ENCODE data around the gene DUSP18. TPM values are rescaled to one million over a fixed set of nuclear protein-coding genes. Genes with fewer than 3 reads are reported as not detected.
A peak's percentile ranks its signal among the peaks of the same experiment; 100 is the strongest.
"Not testable (repeated sequence)": the region's sequence is repeated elsewhere in the genome, so short reads cannot be mapped to it uniquely, and the experiment has no call there.

DUSP18 gene
- total RNA-seq, 5 donors from 2014 or later (not counting 1 experiment from before 2014, with no cell fraction given), result 9.4 to 19.4 (median 18.8) TPM

- ChIA-PET POLR2A (no interaction called here), CTCF (no interaction called here)
- Histone ChIP-seq H3K36me3 (ENCODE audit: control insufficient read depth in 2 of 2, extremely low read depth in 1 of 2, insufficient read depth in 1 of 2, low read length in 1 of 2) (no peaks in the 10 kb centered on the region), H3K4me1 (ENCODE audit: control insufficient read depth in 1 of 2, extremely low read depth in 1 of 2, insufficient read depth in 2 of 2, low read length in 2 of 2) (peaks cover 6 to 34% of the 10 kb centered on the region in 2 experiments), H3K27me3 (replicated peaks in 1 of 2; ENCODE audit: control insufficient read depth in 2 of 2, extremely low read depth in 1 of 2, insufficient read depth in 2 of 2, low read length in 1 of 2) (no peaks in the 10 kb centered on the region), H3K4me3 (ENCODE audit: control insufficient read depth in 1 of 2, extremely low read depth in 1 of 2, low read length in 1 of 2) (no peak overlapping the region), H3K9me3 (no peaks in the 10 kb centered on the region), H3K27ac (ENCODE audit: low read length) (no peak overlapping the region)
- H3K4me3 Mint-ChIP-seq, result peak overlapping the region; percentile 28 to 85 (median 45)
- no peaks in the 10 kb centered on the region for H3K27me3 Mint-ChIP-seq
- peaks cover 0 to 4% (median 0%) of the 10 kb centered on the region in 3 donors for H3K9me3 Mint-ChIP-seq
- peaks cover 13 to 24% (median 20%) of the 10 kb centered on the region in 3 donors for H3K4me1 Mint-ChIP-seq
- ATAC-seq (replicated peaks in 1 of 4) (no peak), DNase-seq (no peak)
- H3K36me3 Mint-ChIP-seq, result peaks cover 4% of the 10 kb centered on the region
- WGBS (ENCODE audit: insufficient coverage), result 100% methylated on average over 1 of the region's 1 CpG
- no peak overlapping the region for H3K27ac Mint-ChIP-seq
Measured at GRCh38 chr22:30637701-30638114, 30.0 kb downstream of the DUSP18 start.

DNA sequence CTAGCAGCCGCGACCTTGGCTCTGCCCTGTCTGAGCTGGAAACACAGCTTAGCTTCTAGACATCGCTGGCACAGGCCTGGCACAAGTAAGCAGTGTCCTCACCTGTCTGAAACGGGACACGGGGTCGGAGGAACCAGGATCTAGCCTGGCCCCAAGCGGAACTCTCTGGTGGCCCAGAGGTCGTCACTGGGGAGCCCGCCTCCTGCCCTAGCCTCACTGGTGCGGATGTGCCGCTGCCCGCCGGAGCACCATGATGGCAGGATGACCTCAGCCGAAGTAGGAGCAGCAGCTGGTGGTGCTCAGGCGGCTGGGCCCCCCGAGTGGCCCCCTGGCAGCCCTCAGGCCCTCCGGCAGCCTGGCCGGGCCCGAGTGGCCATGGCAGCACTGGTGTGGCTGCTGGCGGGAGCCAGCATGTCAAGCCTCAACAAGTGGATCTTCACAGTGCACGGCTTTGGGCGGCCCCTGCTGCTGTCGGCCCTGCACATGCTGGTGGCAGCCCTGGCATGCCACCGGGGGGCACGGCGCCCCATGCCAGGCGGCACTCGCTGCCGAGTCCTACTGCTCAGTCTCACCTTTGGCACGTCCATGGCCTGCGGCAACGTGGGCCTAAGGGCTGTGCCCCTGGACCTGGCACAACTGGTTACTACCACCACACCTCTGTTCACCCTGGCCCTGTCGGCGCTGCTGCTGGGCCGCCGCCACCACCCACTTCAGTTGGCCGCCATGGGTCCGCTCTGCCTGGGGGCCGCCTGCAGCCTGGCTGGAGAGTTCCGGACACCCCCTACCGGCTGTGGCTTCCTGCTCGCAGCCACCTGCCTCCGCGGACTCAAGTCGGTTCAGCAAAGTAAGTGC lies 31.2 kb downstream of the DUSP18 start:
- Histone ChIP-seq H3K9me3 (no peaks in the 10 kb centered on the region), H3K4me1 (ENCODE audit: control insufficient read depth in 1 of 2, extremely low read depth in 1 of 2, insufficient read depth in 2 of 2, low read length in 2 of 2) (peaks cover 6 to 34% of the 10 kb centered on the region in 2 experiments), H3K4me3 (ENCODE audit: control insufficient read depth in 1 of 2, extremely low read depth in 1 of 2, low read length in 1 of 2) (peak overlapping the region; percentile 52 to 65), H3K36me3 (ENCODE audit: control insufficient read depth in 2 of 2, extremely low read depth in 1 of 2, insufficient read depth in 1 of 2, low read length in 1 of 2) (no peaks in the 10 kb centered on the region), H3K27me3 (replicated peaks in 1 of 2; ENCODE audit: control insufficient read depth in 2 of 2, extremely low read depth in 1 of 2, insufficient read depth in 2 of 2, low read length in 1 of 2) (no peaks in the 10 kb centered on the region), H3K27ac (ENCODE audit: low read length) (no peak overlapping the region)
- ATAC-seq (replicated peaks in 1 of 4), result peak in 2 of 4 experiments; percentile 2 to 3
- Mint-ChIP-seq H3K36me3 (peaks cover 4% of the 10 kb centered on the region), H3K27ac (peak overlapping the region; percentile 74 to 76), H3K4me3 (peak overlapping the region; percentile 81 to 85 (median 82)), H3K4me1 (peaks cover 13 to 24% (median 20%) of the 10 kb centered on the region in 3 donors), H3K9me3 (peaks cover 0 to 4% (median 0%) of the 10 kb centered on the region in 3 donors), H3K27me3 (no peaks in the 10 kb centered on the region)
- 73% methylated on average over 45 of the region's 45 CpGs for WGBS (ENCODE audit: insufficient coverage)
- ChIA-PET CTCF (interaction anchor here in 1 of 2 donors (0.8 to 3.5 kb wide), 3 partner anchors 119 to 449 kb away, joined by 3 to 26 read pairs (median 11); no protein-coding TSS in a partner anchor), POLR2A (interaction anchor here in 1 of 2 donors (0.6 to 0.7 kb wide), 2 partner anchors 35 to 686 kb away, joined by 4 to 9 read pairs; no protein-coding TSS in a partner anchor)
- DNase-seq, result peak in 12 of 35 experiments; percentile 2 to 39 (median 12)

- no peaks in the 10 kb centered on the region for H3K27me3 ChIP-seq (replicated peaks in 1 of 2; ENCODE audit: control insufficient read depth in 2 of 2, extremely low read depth in 1 of 2, insufficient read depth in 2 of 2, low read length in 1 of 2)
- H3K36me3 ChIP-seq (ENCODE audit: control insufficient read depth in 2 of 2, extremely low read depth in 1 of 2, insufficient read depth in 1 of 2, low read length in 1 of 2), result no peaks in the 10 kb centered on the region
- no peaks in the 10 kb centered on the region for H3K9me3 ChIP-seq
- DNase-seq (peak; percentile 81 to 97 (median 89)), ATAC-seq (replicated peaks in 1 of 4) (peak; percentile 85 to 92 (median 90))
- ChIA-PET POLR2A (interaction anchor here in 1 of 2 donors (0.6 kb wide), 1 partner anchor 34 kb away, joined by 9 read pairs; no protein-coding TSS in a partner anchor), CTCF (interaction anchor here (0.5 to 3.5 kb wide), 9 partner anchors 44 to 636 kb away, joined by 3 to 26 read pairs (median 4); no protein-coding TSS in a partner anchor)
- H3K9me3 Mint-ChIP-seq, result peaks cover 0 to 4% (median 0%) of the 10 kb centered on the region in 3 donors
- WGBS (ENCODE audit: insufficient coverage), result 3% methylated on average over 71 of the region's 75 CpGs
- peak within 1 kb of the TSS; percentile 52 to 65 for H3K4me3 ChIP-seq (ENCODE audit: control insufficient read depth in 1 of 2, extremely low read depth in 1 of 2, low read length in 1 of 2)
- H3K27ac Mint-ChIP-seq, result peak within 1 kb of the TSS; percentile 85 to 90
- H3K4me3 Mint-ChIP-seq, result peak within 1 kb of the TSS; percentile 81 to 85 (median 82)
- peaks cover 4% of the 10 kb centered on the region for H3K36me3 Mint-ChIP-seq
- peaks cover 6 to 34% of the 10 kb centered on the region in 2 experiments for H3K4me1 ChIP-seq (ENCODE audit: control insufficient read depth in 1 of 2, extremely low read depth in 1 of 2, insufficient read depth in 2 of 2, low read length in 2 of 2)
- no peaks in the 10 kb centered on the region for H3K27me3 Mint-ChIP-seq
- peak within 1 kb of the TSS; percentile 84 for H3K27ac ChIP-seq (ENCODE audit: low read length)
- H3K4me1 Mint-ChIP-seq, result peaks cover 13 to 24% (median 20%) of the 10 kb centered on the region in 3 donors
Measured at GRCh38 chr22:30635273-30636225, 32.1 kb downstream of the DUSP18 start, which contains the start of gene SLC35E4. Gene SLC35E4, plus strand, starts transcription at chr22:30635781. Its CDS starts 670 bp downstream, at chr22:30636451.

GRCh38 chr22:30634471-30635233 lies 33.0 kb downstream of the DUSP18 start:
- peak overlapping the region; percentile 75 to 85 (median 75) for H3K4me3 Mint-ChIP-seq
- POLR2A ChIA-PET, result interaction anchor here in 1 of 2 donors (0.6 kb wide), 1 partner anchor 1354 kb away, joined by 7 read pairs; no protein-coding TSS in a partner anchor
- ATAC-seq (replicated peaks in 1 of 4), result peak; percentile 62 to 68 (median 64)
- Histone ChIP-seq H3K27me3 (replicated peaks in 1 of 2; ENCODE audit: control insufficient read depth in 2 of 2, extremely low read depth in 1 of 2, insufficient read depth in 2 of 2, low read length in 1 of 2) (no peaks in the 10 kb centered on the region), H3K9me3 (no peaks in the 10 kb centered on the region), H3K4me3 (ENCODE audit: control insufficient read depth in 1 of 2, extremely low read depth in 1 of 2, low read length in 1 of 2) (peak overlapping the region; percentile 52), H3K27ac (ENCODE audit: low read length) (peak overlapping the region; percentile 84), H3K36me3 (ENCODE audit: control insufficient read depth in 2 of 2, extremely low read depth in 1 of 2, insufficient read depth in 1 of 2, low read length in 1 of 2) (no peaks in the 10 kb centered on the region), H3K4me1 (ENCODE audit: control insufficient read depth in 1 of 2, extremely low read depth in 1 of 2, insufficient read depth in 2 of 2, low read length in 2 of 2) (peaks cover 6 to 34% of the 10 kb centered on the region in 2 experiments)
- DNase-seq, result peak; percentile 66 to 93 (median 85)
- H3K4me1 Mint-ChIP-seq, result peaks cover 13 to 24% (median 20%) of the 10 kb centered on the region in 3 donors
- H3K27ac Mint-ChIP-seq, result peak overlapping the region; percentile 85 to 90
- no peaks in the 10 kb centered on the region for H3K27me3 Mint-ChIP-seq
- H3K9me3 Mint-ChIP-seq, result peaks cover 0 to 4% (median 0%) of the 10 kb centered on the region in 3 donors
- H3K36me3 Mint-ChIP-seq, result peaks cover 4% of the 10 kb centered on the region
- 9% methylated on average over 24 of the region's 29 CpGs for WGBS (ENCODE audit: insufficient coverage)
- CTCF ChIA-PET, result interaction anchor here (0.6 to 3.5 kb wide), 16 partner anchors 25 to 918 kb away, joined by 3 to 26 read pairs (median 4); partner anchors contain the start of genes DUSP18 (in 1 of the 2), MORC2 (in 1 of the 2), OSBP2 (in 1 of the 2) and PES1 (in 1 of the 2)

DNA sequence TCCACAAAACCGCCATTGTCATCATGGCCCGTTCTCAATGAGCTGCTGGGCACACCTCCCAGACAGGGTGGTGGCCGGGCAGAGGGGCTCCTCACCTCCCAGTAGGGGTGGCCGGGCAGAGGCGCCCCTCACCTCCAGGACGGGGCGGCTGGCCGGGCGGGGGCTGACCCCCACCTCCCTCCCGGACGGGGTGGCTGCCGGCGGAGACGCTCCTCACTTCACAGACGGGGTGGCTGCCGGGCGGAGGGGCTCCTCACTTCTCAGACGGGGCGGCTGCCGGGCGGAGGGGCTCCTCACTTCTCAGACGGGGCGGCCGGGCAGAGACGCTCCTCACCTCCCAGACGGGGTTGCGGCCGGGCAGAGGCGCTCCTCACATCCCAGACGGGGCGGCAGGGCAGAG lies 36.2 kb downstream of the DUSP18 start:
- not testable (repeated sequence) for H3K4me3 Mint-ChIP-seq; H3K4me3 ChIP-seq (ENCODE audit: control insufficient read depth in 1 of 2, extremely low read depth in 1 of 2, low read length in 1 of 2); H3K27me3 Mint-ChIP-seq

More for the DNA sequence above, 36.2 kb downstream of the DUSP18 start:
- H3K36me3 Mint-ChIP-seq; CTCF ChIA-PET; H3K27ac ChIP-seq (ENCODE audit: low read length); H3K9me3 Mint-ChIP-seq; POLR2A ChIA-PET; H3K27ac Mint-ChIP-seq; H3K9me3 ChIP-seq; H3K36me3 ChIP-seq (ENCODE audit: control insufficient read depth in 2 of 2, extremely low read depth in 1 of 2, insufficient read depth in 1 of 2, low read length in 1 of 2); ATAC-seq (replicated peaks in 1 of 4); H3K27me3 ChIP-seq (replicated peaks in 1 of 2; ENCODE audit: control insufficient read depth in 2 of 2, extremely low read depth in 1 of 2, insufficient read depth in 2 of 2, low read length in 1 of 2); DNase-seq: not testable (repeated sequence)
- peaks cover 4 to 15% (median 12%) of the 10 kb centered on the region in 3 donors for H3K4me1 Mint-ChIP-seq
- WGBS (ENCODE audit: insufficient coverage), result no CpG with 5 or more reads among the region's 31 CpGs
- peaks cover 6 to 20% of the 10 kb centered on the region in 2 experiments for H3K4me1 ChIP-seq (ENCODE audit: control insufficient read depth in 1 of 2, extremely low read depth in 1 of 2, insufficient read depth in 2 of 2, low read length in 2 of 2)

Data from T-cell (primary cell).